ENCODE measurements around the gene SNRNP35. TPM values are rescaled to one million over a fixed set of nuclear protein-coding genes. Genes with fewer than 3 reads are reported as not detected.
"Not testable (repeated sequence)": the region's sequence is repeated elsewhere in the genome, so short reads cannot be mapped to it uniquely, and the experiment has no call there.

The SNRNP35 gene
- total RNA-seq, 3 donors from 2014 or later: 14.6 to 24.1 (median 17.7) TPM

- Histone ChIP-seq H3K36me3 (no peaks in the 10 kb centered on the region), H3K4me1 (no peaks in the 10 kb centered on the region), H3K4me3 (no peak overlapping the region), H3K27me3 (no peaks in the 10 kb centered on the region), H3K9me3 (no peaks in the 10 kb centered on the region), H3K27ac (no peak overlapping the region)
- DNase-seq (ENCODE audit: low spot score in 2 of 2): no peak
- intact Hi-C loops (cut with DNase I; ENCODE audit: low total_unique reads): no loop called here
- TF ChIP-seq POLR2AphosphoS5 (IDR thresholded peaks at IDR 0.05): no peak
Observed at GRCh38 chr12:123453165-123453564, 4.8 kb upstream of the SNRNP35 start.

- H3K27ac ChIP-seq; H3K9me3 ChIP-seq; H3K4me1 ChIP-seq; intact Hi-C loops (cut with DNase I; ENCODE audit: low total_unique reads); DNase-seq (ENCODE audit: low spot score in 2 of 2); H3K27me3 ChIP-seq; H3K4me3 ChIP-seq; H3K36me3 ChIP-seq: not testable (repeated sequence)
Observed at GRCh38 chr12:123463174-123463573, 5.2 kb downstream of the SNRNP35 start.

GRCh38 chr12:123465084-123465483, 7.1 kb downstream of the SNRNP35 start:
- TF ChIP-seq POLR2A (IDR thresholded peaks at IDR 0.05): no peak
- TF ChIP-seq CTCF (IDR thresholded peaks at IDR 0.05): no peak
- no peak for TF ChIP-seq POLR2AphosphoS5 (IDR thresholded peaks at IDR 0.05)
- no peak overlapping the region for H3K27ac ChIP-seq
- no peak for DNase-seq (ENCODE audit: low spot score in 2 of 2)
- H3K4me1 ChIP-seq: peaks cover 0 to 2% of the 10 kb centered on the region in 2 donors
- no peaks in the 10 kb centered on the region for H3K36me3 ChIP-seq
- no peaks in the 10 kb centered on the region for H3K27me3 ChIP-seq
- no peak overlapping the region for H3K4me3 ChIP-seq
- intact Hi-C loops (cut with DNase I; ENCODE audit: low total_unique reads): no loop called here
- no peaks in the 10 kb centered on the region for H3K9me3 ChIP-seq

GRCh38 chr12:123468786-123469185, 10.8 kb downstream of the SNRNP35 start:
- H3K36me3 ChIP-seq: no peaks in the 10 kb centered on the region
- no peaks in the 10 kb centered on the region for H3K4me1 ChIP-seq

GRCh38 chr12:123469978-123470377, 12.0 kb downstream of the SNRNP35 start:
- DNase-seq (ENCODE audit: low spot score in 2 of 2): no peak
- intact Hi-C loops (cut with DNase I; ENCODE audit: low total_unique reads): loop anchor here (10.0 kb wide), 1 partner anchor 85 kb away; the partner anchor contains the start of gene KMT5A
- H3K4me3 ChIP-seq: no peak overlapping the region
- H3K36me3 ChIP-seq: no peaks in the 10 kb centered on the region
- no peak for TF ChIP-seq POLR2AphosphoS5 (IDR thresholded peaks at IDR 0.05)
- TF ChIP-seq CTCF (IDR thresholded peaks at IDR 0.05): no peak
- no peak for TF ChIP-seq POLR2A (IDR thresholded peaks at IDR 0.05)
- H3K27me3 ChIP-seq: no peaks in the 10 kb centered on the region
- no peaks in the 10 kb centered on the region for H3K9me3 ChIP-seq
- H3K27ac ChIP-seq: no peak overlapping the region
- H3K4me1 ChIP-seq: no peaks in the 10 kb centered on the region

More at GRCh38 chr12:123468786-123469185, 10.8 kb downstream of the SNRNP35 start:
- Histone ChIP-seq H3K27me3 (no peaks in the 10 kb centered on the region), H3K27ac (no peak overlapping the region), H3K9me3 (no peaks in the 10 kb centered on the region), H3K4me3 (no peak overlapping the region)
- intact Hi-C loops (cut with DNase I; ENCODE audit: low total_unique reads): no loop called here
- TF ChIP-seq POLR2A (IDR thresholded peaks at IDR 0.05) (no peak), POLR2AphosphoS5 (IDR thresholded peaks at IDR 0.05) (no peak), CTCF (IDR thresholded peaks at IDR 0.05) (no peak)
- DNase-seq (ENCODE audit: low spot score in 2 of 2): no peak

- Histone ChIP-seq H3K27me3 (no peaks in the 10 kb centered on the region), H3K4me1 (no peaks in the 10 kb centered on the region), H3K36me3 (no peaks in the 10 kb centered on the region), H3K27ac (no peak overlapping the region), H3K4me3 (no peak overlapping the region), H3K9me3 (no peaks in the 10 kb centered on the region)
- DNase-seq (ENCODE audit: low spot score in 2 of 2): no peak
- intact Hi-C loops (cut with DNase I; ENCODE audit: low total_unique reads): loop anchor here (10.0 kb wide), 1 partner anchor 87 kb away; the partner anchor contains the start of gene KMT5A
- TF ChIP-seq POLR2AphosphoS5 (IDR thresholded peaks at IDR 0.05): no peak
- no peak for TF ChIP-seq CTCF (IDR thresholded peaks at IDR 0.05)
- no peak for TF ChIP-seq POLR2A (IDR thresholded peaks at IDR 0.05)
Observed at GRCh38 chr12:123471374-123472068, 13.6 kb downstream of the SNRNP35 start.

Data from breast epithelium (tissue), 4 donors.